ENCODE results near the gene CYB5R2. TPM values are rescaled to one million over a fixed set of nuclear protein-coding genes. Genes with fewer than 3 reads are reported as not detected.
A peak's percentile ranks its signal among the peaks of the same experiment; 100 is the strongest.

Gene CYB5R2
- total RNA-seq, 1 experiment from 2014 or later, result 40.3 TPM

- TF ChIP-seq USF2 (CRISPR knock-in tag; IDR thresholded peaks at IDR 0.05) (no peak), FOXP4 (CRISPR knock-in tag; IDR thresholded peaks at IDR 0.05) (peak; percentile 76), SMAD3 (CRISPR knock-in tag; IDR thresholded peaks at IDR 0.05; ENCODE audit: borderline replicate concordance) (no peak), PRRX2 (CRISPR knock-in tag; IDR thresholded peaks at IDR 0.05) (no peak), RORB (CRISPR knock-in tag; IDR thresholded peaks at IDR 0.05) (no peak), E2F4 (CRISPR knock-in tag; IDR thresholded peaks at IDR 0.05; ENCODE audit: borderline replicate concordance, low read depth) (peak; percentile 33; the same call in 1 of the 2 replicates), NFE2L1 (CRISPR knock-in tag; IDR thresholded peaks at IDR 0.05) (no peak), ATF1 (CRISPR knock-in tag; IDR thresholded peaks at IDR 0.05) (peak; percentile 73), CBFB (CRISPR knock-in tag; IDR thresholded peaks at IDR 0.05; ENCODE audit: low read depth) (no peak), ARID4B (CRISPR knock-in tag; IDR thresholded peaks at IDR 0.05; ENCODE audit: borderline replicate concordance) (no peak; the same call in 1 of the 2 replicates), NR1H2 (CRISPR knock-in tag; IDR thresholded peaks at IDR 0.05) (no peak), ZNF512 (CRISPR knock-in tag; IDR thresholded peaks at IDR 0.05; ENCODE audit: borderline replicate concordance) (no peak), ZNF532 (CRISPR knock-in tag; IDR thresholded peaks at IDR 0.05; ENCODE audit: borderline replicate concordance) (no peak), ERG (CRISPR knock-in tag; IDR thresholded peaks at IDR 0.05) (no peak), PRDM15 (CRISPR knock-in tag; IDR thresholded peaks at IDR 0.05) (no peak), MLX (CRISPR knock-in tag; IDR thresholded peaks at IDR 0.05) (no peak), ZNF671 (CRISPR knock-in tag; IDR thresholded peaks at IDR 0.05) (no peak)
These were observed 579 bp upstream of the CYB5R2 start (continued) for GRCh38 chr11:7673724-7674434.
